NCI-H69 (cell line): ENCODE results near the gene ADRA2B.
A peak's percentile ranks its signal among the peaks of the same experiment; 100 is the strongest.
"Not testable (repeated sequence)": the region's sequence is repeated elsewhere in the genome, so short reads cannot be mapped to it uniquely, and the experiment has no call there.

Experiments used
- DNase-seq: peaks from one replicate; lab custom pipeline; 2025; lab: John Stamatoyannopoulos, UW

The ADRA2B gene

GRCh38 chr2:96089356-96090195 lies 26.8 kb downstream of the ADRA2B start:
- DNase-seq: peak; percentile 20

- no peak for DNase-seq
These were observed 27.7 kb downstream of the ADRA2B start for GRCh38 chr2:96088340-96089335.

- no peak for DNase-seq
These were observed 29.2 kb downstream of the ADRA2B start for GRCh38 chr2:96087130-96087529.

GRCh38 chr2:96085541-96086355 lies 30.6 kb downstream of the ADRA2B start:
- DNase-seq: no peak

- peak; percentile 20 for DNase-seq
These were observed 31.4 kb downstream of the ADRA2B start for GRCh38 chr2:96084858-96085518.

- DNase-seq: peak; percentile 79
These were observed 32.1 kb downstream of the ADRA2B start for GRCh38 chr2:96083989-96084857.

- no peak for DNase-seq
These were observed 33.1 kb downstream of the ADRA2B start for GRCh38 chr2:96083064-96083939.

GRCh38 chr2:96082211-96083063 lies 33.9 kb downstream of the ADRA2B start:
- no peak for DNase-seq

- DNase-seq: no peak
These were observed 35.3 kb downstream of the ADRA2B start for GRCh38 chr2:96081042-96081441.

GRCh38 chr2:96075199-96075771 lies 41.1 kb downstream of the ADRA2B start:
- peak; percentile 18 for DNase-seq

- DNase-seq: no peak
These were observed 42.2 kb downstream of the ADRA2B start for GRCh38 chr2:96074156-96074555.

GRCh38 chr2:96073170-96073775 lies 43.1 kb downstream of the ADRA2B start:
- no peak for DNase-seq

- no peak for DNase-seq
These were observed 43.6 kb downstream of the ADRA2B start for GRCh38 chr2:96072746-96073145.

GRCh38 chr2:96071977-96072491 lies 44.3 kb downstream of the ADRA2B start:
- peak; percentile 65 for DNase-seq

- DNase-seq: not testable (repeated sequence)
These were observed 45.0 kb downstream of the ADRA2B start for GRCh38 chr2:96071087-96071976.

- not testable (repeated sequence) for DNase-seq
These were observed 46.0 kb downstream of the ADRA2B start for GRCh38 chr2:96070351-96070750.
